ENCODE data around the gene S1PR3. TPM values are rescaled to one million over a fixed set of nuclear protein-coding genes. Genes with fewer than 3 reads are reported as not detected.
A peak's percentile ranks its signal among the peaks of the same experiment; 100 is the strongest.

The S1PR3 gene
- total and polyA plus RNA-seq, 12 donors: 3.6 to 61.6 (median 13.3) TPM

- Histone ChIP-seq H3K9me3 (peaks cover 0 to 1% (median 0%) of the 10 kb centered on the region in 11 donors), H3K4me1 (peaks cover 0 to 36% (median 11%) of the 10 kb centered on the region in 9 donors), H3K4me3 (no peak overlapping the region), H3K27ac (no peak overlapping the region), H3K36me3 (no peaks in the 10 kb centered on the region), H3K27me3 (peaks cover 0 to 31% (median 0%) of the 10 kb centered on the region in 7 donors)
- intact Hi-C loops (cut with DNase I): loop anchor here in 2 of 10 donors (5.0 to 10.0 kb wide), 3 partner anchors 35 to 113 kb away; no protein-coding TSS in a partner anchor
- 80 to 93% methylated on average over 4 of the region's 4 CpGs for WGBS, 2 donors
- no peak for TF ChIP-seq CTCF (IDR thresholded peaks at IDR 0.05)
- ATAC-seq (no peak), DNase-seq (no peak)
These were observed 3.6 kb upstream of the S1PR3 start for GRCh38 chr9:88987661-88988060.

GRCh38 chr9:88988796-88989641 lies 2.2 kb upstream of the S1PR3 start:
- H3K36me3 ChIP-seq: no peaks in the 10 kb centered on the region
- H3K27ac ChIP-seq: peak overlapping the region in 2 of 10 donors; percentile 34 to 61
- intact Hi-C loops (cut with DNase I): loop anchor here in 2 of 10 donors (5.0 to 10.0 kb wide), 3 partner anchors 37 to 114 kb away; no protein-coding TSS in a partner anchor
- peaks cover 0 to 37% (median 4%) of the 10 kb centered on the region in 7 donors for H3K27me3 ChIP-seq
- H3K4me1 ChIP-seq: peaks cover 0 to 50% (median 19%) of the 10 kb centered on the region in 9 donors
- ATAC-seq: no peak
- no peak overlapping the region for H3K4me3 ChIP-seq
- no peak for TF ChIP-seq CTCF (IDR thresholded peaks at IDR 0.05)
- DNase-seq: no peak
- no peaks in the 10 kb centered on the region for H3K9me3 ChIP-seq
- 45 to 53% methylated on average over 7 of the region's 7 CpGs for WGBS, 2 donors

- H3K36me3 ChIP-seq: no peaks in the 10 kb centered on the region
- intact Hi-C loops (cut with DNase I): loop anchor here in 8 of 10 donors (2.0 to 10.0 kb wide), 12 partner anchors 38 to 335 kb away; no protein-coding TSS in a partner anchor
- H3K4me1 ChIP-seq: peaks cover 0 to 60% (median 22%) of the 10 kb centered on the region in 9 donors
- 70 to 83% methylated on average over 25 of the region's 25 CpGs for WGBS, 2 donors
- H3K27ac ChIP-seq: peak overlapping the region in 6 of 10 donors; percentile 34 to 89 (median 80)
- DNase-seq: no peak
- H3K27me3 ChIP-seq: peaks cover 0 to 37% (median 4%) of the 10 kb centered on the region in 7 donors
- no peaks in the 10 kb centered on the region for H3K9me3 ChIP-seq
- no peak for TF ChIP-seq CTCF (IDR thresholded peaks at IDR 0.05)
- H3K4me3 ChIP-seq: peak overlapping the region in 8 of 10 donors; percentile 64 to 92 (median 78)
- no peak for ATAC-seq
These were observed 1.1 kb upstream of the S1PR3 start for GRCh38 chr9:88990041-88990728.

- intact Hi-C loops (cut with DNase I): loop anchor here in 8 of 10 donors (1.0 to 10.0 kb wide), 13 partner anchors 38 to 336 kb away; no protein-coding TSS in a partner anchor
- ATAC-seq: peak; percentile 32 to 76 (median 62)
- Histone ChIP-seq H3K27me3 (peaks cover 0 to 37% (median 4%) of the 10 kb centered on the region in 7 donors), H3K4me3 (peak overlapping the region; percentile 25 to 92 (median 76)), H3K36me3 (peaks cover 0 to 3% (median 0%) of the 10 kb centered on the region in 9 donors), H3K27ac (peak overlapping the region in 9 of 10 donors; percentile 54 to 90 (median 76)), H3K4me1 (peaks cover 0 to 63% (median 25%) of the 10 kb centered on the region in 9 donors), H3K9me3 (no peaks in the 10 kb centered on the region)
- peak in 1 of 2 donors; percentile 49 for DNase-seq
- peak in 5 of 9 donors; percentile 6 to 42 (median 27) for TF ChIP-seq CTCF (IDR thresholded peaks at IDR 0.05)
- 22 to 24% methylated on average over 21 of the region's 21 CpGs for WGBS, 2 donors
These were observed 571 bp upstream of the S1PR3 start for GRCh38 chr9:88990729-88991065.
